Activated CD4-positive, alpha-beta T cell treated with anti-CD3 and anti-CD28 coated beads, Interleukin-10, Interleukin-2, amounts not matched to agents 100 ng/mL and 50 ng/mL, durations not matched to agents 16 hours and 8 hours (primary cell): ENCODE results near the gene TSC22D4.
"Not testable (repeated sequence)": the region's sequence is repeated elsewhere in the genome, so short reads cannot be mapped to it uniquely, and the experiment has no call there.

Experiments
- DNase-seq: peaks from one replicate; pipeline ENCODE4 v3.0.0-alpha.2; 2020

TSC22D4 gene

GRCh38 chr7:100472121-100472851 lies 6.7 kb downstream of the TSC22D4 start:
- no peak for DNase-seq

GRCh38 chr7:100471021-100471420 lies 8.0 kb downstream of the TSC22D4 start:
- DNase-seq: no peak

- peak; percentile 84 for DNase-seq
Observed at GRCh38 chr7:100469227-100470044, 9.6 kb downstream of the TSC22D4 start.

- no peak for DNase-seq
Observed at GRCh38 chr7:100467638-100468373, 11.2 kb downstream of the TSC22D4 start.

GRCh38 chr7:100466653-100467605 lies 12.1 kb downstream of the TSC22D4 start:
- no peak for DNase-seq

GRCh38 chr7:100465702-100466311 lies 13.2 kb downstream of the TSC22D4 start:
- no peak for DNase-seq

- no peak for DNase-seq
Observed at GRCh38 chr7:100465299-100465698, 13.7 kb downstream of the TSC22D4 start.

- no peak for DNase-seq
Observed at GRCh38 chr7:100464791-100465190, 14.2 kb downstream of the TSC22D4 start.

GRCh38 chr7:100464210-100464660 lies 14.8 kb downstream of the TSC22D4 start, which contains the start of gene SPACDR:
SPACDR (minus strand) TSS chr7:100464260; CDS start chr7:100464025, 235 bp downstream.
- DNase-seq: no peak

- DNase-seq: no peak
Observed at GRCh38 chr7:100457033-100457432, 22.0 kb downstream of the TSC22D4 start.

GRCh38 chr7:100456562-100456961 lies 22.5 kb downstream of the TSC22D4 start:
- DNase-seq: no peak

GRCh38 chr7:100455206-100455605 lies 23.8 kb downstream of the TSC22D4 start:
- no peak for DNase-seq

GRCh38 chr7:100453854-100454253 lies 25.2 kb downstream of the TSC22D4 start:
- DNase-seq: not testable (repeated sequence)

- DNase-seq: no peak
Observed at GRCh38 chr7:100452513-100452912, 26.5 kb downstream of the TSC22D4 start.

- no peak for DNase-seq
Observed at GRCh38 chr7:100449190-100449795, 29.7 kb downstream of the TSC22D4 start.

- DNase-seq: not testable (repeated sequence)
Observed at GRCh38 chr7:100447363-100447762, 31.7 kb downstream of the TSC22D4 start.

- DNase-seq: no peak
Observed at GRCh38 chr7:100446040-100446439, 33.0 kb downstream of the TSC22D4 start.

GRCh38 chr7:100444311-100445278 lies 34.4 kb downstream of the TSC22D4 start:
- no peak for DNase-seq

- no peak for DNase-seq
Observed at GRCh38 chr7:100443096-100443840, 35.7 kb downstream of the TSC22D4 start.
